HepG2 (cell line): ENCODE results near the gene NXPH4. TPM values are rescaled to one million over a fixed set of nuclear protein-coding genes. Genes with fewer than 3 reads are reported as not detected.
A peak's percentile ranks its signal among the peaks of the same experiment; 100 is the strongest.

ENCODE experiments used
- ATAC-seq: fragments of 200-7000 bp; cut with Tn5 transposase; 3 replicates; pipeline ENCODE4 v1.9.1; 2020; ENCODE audit warnings: mild to moderate bottlenecking, moderate library complexity
- BruUV-seq: library from RNA; stranded (reverse); fragments of 400-500 nt; replicated peaks from 2 replicates; lab custom pipeline; 2021; lab: Mats Ljungman, UMichigan
- CTCF ChIA-PET: fragments of 300-600 bp; formaldehyde crosslinking; extraction: SDS; loops from one replicate; lab custom pipeline; 2021; ENCODE audit warnings: low total read pairs, inconsistent platforms, low intra/inter-chr PET ratio; lab: Yijun Ruan, JAX
- POLR2A ChIA-PET: fragments of 350-600 bp; sonication (Branson Sonifier 250); formaldehyde crosslinking; loops from one replicate; lab custom pipeline; 2020; ENCODE audit warnings: antibody characterized with exemption, inconsistent platforms; lab: Yijun Ruan, JAX
- DNase-seq: peaks from one replicate; pipeline ENCODE4 v3.0.0-alpha.2; 2015; ENCODE audit warnings: low spot score
- FAIRE-seq: peaks from 3 replicates; lab custom pipeline; 2011; peaks lifted over from hg19 to GRCh38; lab: Jason Lieb, UNC
- H2AFZ ChIP-seq: one replicate; pipeline ENCODE4 v1.6.1; 2011; ENCODE audit warnings: low read length, inconsistent platforms
- H3K27ac ChIP-seq: fragments of 300-600 bp; 3 replicates; pipeline ENCODE4 v1.8.0; 2011; ENCODE audit warnings: mixed run types, mild to moderate bottlenecking, mixed read lengths, low read length, inconsistent platforms; ENCODE audit not compliant: insufficient read depth; ENCODE audit errors: extremely low read length
- H3K27me3 ChIP-seq, 2 experiments: fragments of 200-600 bp in 1 of 2; 2 replicates in 1 of 2; 3 replicates in 1 of 2; pipeline versions ENCODE4 v1.6.0 to v1.8.0; 2011; ENCODE audit warnings: low read length in 2 of 2, mild to moderate bottlenecking in 2 of 2, moderate library complexity in 2 of 2, inconsistent platforms in 1 of 2; ENCODE audit not compliant: insufficient read depth in 2 of 2, control insufficient read depth in 1 of 2
- H3K36me3 ChIP-seq, 2 experiments: fragments of 200-600 bp in 1 of 2; replicated peaks in 1 of 2; 2 replicates in 1 of 2; 3 replicates in 1 of 2; pipeline versions ENCODE4 v1.5.1 to v1.8.0; 2011; ENCODE audit warnings: low read length in 2 of 2, inconsistent platforms in 1 of 2; ENCODE audit not compliant: insufficient read depth in 2 of 2, control insufficient read depth in 1 of 2
- H3K4me1 ChIP-seq: 2 replicates; pipeline ENCODE4 v1.5.1; 2012; ENCODE audit warnings: low read length, inconsistent platforms; ENCODE audit not compliant: insufficient read depth
- H3K4me2 ChIP-seq: 2 replicates; pipeline ENCODE4 v1.6.0; 2011; ENCODE audit warnings: low read depth, low read length, inconsistent platforms
- H3K4me3 ChIP-seq, 3 experiments: fragments of 200-600 bp in 1 of 3; sonication (generic), shearing (Covaris generic) in 1 of 3; replicated peaks in 1 of 3; 2 replicates each; pipeline ENCODE4 v1.5.1; 2011 to 2016; ENCODE audit warnings: low read length in 3 of 3, inconsistent platforms in 2 of 3, low read depth in 2 of 3, mild to moderate bottlenecking in 2 of 3, control low read depth in 1 of 3, mixed read lengths in 1 of 3; ENCODE audit not compliant: insufficient read depth in 1 of 3
- H3K79me2 ChIP-seq: one replicate; pipeline ENCODE4 v1.6.1; 2011; ENCODE audit warnings: low read length, inconsistent platforms; ENCODE audit not compliant: insufficient read depth
- H3K9ac ChIP-seq: 2 replicates; pipeline ENCODE4 v1.6.0; 2011; ENCODE audit warnings: mild to moderate bottlenecking, low read depth, low read length, inconsistent platforms; ENCODE audit not compliant: insufficient read depth
- H3K9me3 ChIP-seq: 2 replicates; pipeline ENCODE4 v1.5.1; 2012; ENCODE audit warnings: mild to moderate bottlenecking, low read length
- H4K20me1 ChIP-seq: 2 replicates; pipeline ENCODE4 v1.6.0; 2011; ENCODE audit warnings: inconsistent platforms, mild to moderate bottlenecking, low read length, moderate library complexity; ENCODE audit not compliant: insufficient read depth
- IRF1 ChIP-seq: sonication (generic); formaldehyde crosslinking; IDR thresholded peaks from 2 replicates; pipeline ENCODE4 v1.4.0; 2020; ENCODE audit warnings: low read depth, mild to moderate bottlenecking, missing genetic modification reagents
- MNT ChIP-seq: fragments of 450-650 bp; IDR thresholded peaks from 2 replicates; pipeline ENCODE4 v1.6.1; 2016
- MTA1 ChIP-seq: sonication (generic); formaldehyde crosslinking; IDR thresholded peaks from 2 replicates; pipeline ENCODE4 v1.4.0; 2020; ENCODE audit warnings: missing genetic modification reagents, mild to moderate bottlenecking, borderline replicate concordance
- NFAT5 ChIP-seq: sonication (generic); formaldehyde crosslinking; IDR thresholded peaks from 2 replicates; pipeline ENCODE4 v1.4.0; 2020; ENCODE audit warnings: missing genetic modification reagents
- PRDM4 ChIP-seq: sonication (generic); formaldehyde crosslinking; IDR thresholded peaks from 2 replicates; pipeline ENCODE4 v1.9.0; 2021; ENCODE audit warnings: missing genetic modification reagents, borderline replicate concordance
- RFX1 ChIP-seq: fragments of 450-650 bp; IDR thresholded peaks from 2 replicates; pipeline ENCODE4 v1.6.1; 2017
- SATB2 ChIP-seq: sonication (generic); formaldehyde crosslinking; IDR thresholded peaks from 2 replicates; pipeline ENCODE4 v1.5.0; 2020; ENCODE audit warnings: missing genetic modification reagents
- SRY ChIP-seq: sonication (generic); formaldehyde crosslinking; IDR thresholded peaks from 2 replicates; pipeline ENCODE4 v1.8.0; 2022; ENCODE audit warnings: mild to moderate bottlenecking, missing genetic modification reagents
- ZNF121 ChIP-seq: sonication (generic); formaldehyde crosslinking; IDR thresholded peaks from 2 replicates; pipeline ENCODE4 v1.5.0; 2020; ENCODE audit warnings: mild to moderate bottlenecking, missing genetic modification reagents
- ZNF333 ChIP-seq: sonication (generic); formaldehyde crosslinking; IDR thresholded peaks from 2 replicates; pipeline ENCODE4 v1.4.0; 2020; ENCODE audit warnings: mild to moderate bottlenecking, missing genetic modification reagents, borderline replicate concordance
- ZNF577 ChIP-seq: sonication (generic); formaldehyde crosslinking; IDR thresholded peaks from 2 replicates; pipeline ENCODE4 v1.4.0; 2020; ENCODE audit warnings: mild to moderate bottlenecking, low read depth, missing genetic modification reagents, borderline replicate concordance
- ZNF589 ChIP-seq: sonication (generic); formaldehyde crosslinking; conservative IDR thresholded peaks from 2 replicates; pipeline ENCODE4 v1.8.0; 2022; ENCODE audit warnings: mild to moderate bottlenecking, moderate library complexity, missing genetic modification reagents
- WGBS: methylation state at CpG from one replicate; pipeline ENCODE4 v1.1.6; 2017; ENCODE audit warnings: low lambda C conversion rate; 5-methylcytosine and 5-hydroxymethylcytosine counted together
- in situ Hi-C: cut with HindIII; loops from 2 replicates; pipeline ENCODE4 v1.10.0; 2017; ENCODE audit warnings: low pct_unique_long_range_greater_than_20kb; ENCODE audit not compliant: extremely low pct_ligation_motif_present
- intact Hi-C: fragments of 100-400 bp; cut with micrococcal nuclease; formaldehyde crosslinking; loops from one replicate; pipeline ENCODE4 v1.10.0; 2022; ENCODE audit not compliant: unreplicated experiment
- polyA plus RNA-seq, 8 experiments: library from polyadenylated mRNA; depleted of rRNA in 3 of 8; stranded (reverse) in 7 of 8; unstranded in 1 of 8; fragments of >200 nt; fragmentation: Illumina TruSeq in 4 of 8; extraction: Trizol in 4 of 8; gene quantifications; 2 replicates each; pipeline versions ENCODE4 v1.2.1 to v1.2.3, GENCODE V29; 2011 to 2016; ENCODE audit warnings: low read depth in 4 of 8, missing spikeins in 1 of 8, mixed read lengths in 1 of 8; ENCODE audit not compliant: insufficient read depth in 1 of 8
- total RNA-seq, 5 experiments: library from RNA; depleted of rRNA; stranded (reverse); fragments of >200 nt; fragmentation: Illumina TruSeq; extraction: Trizol; gene quantifications; 2 replicates each; pipeline ENCODE4 v1.2.3, GENCODE V29; 2016; ENCODE audit warnings: low read depth in 1 of 5

NXPH4 gene
- total and polyA plus RNA-seq, 2 of the 13 experiments (the other 11 are each of a cell fraction or from before 2014, with no cell fraction given) = 0.13 TPM; not detected in 1

GRCh38 chr12:57236925-57237595, 20.5 kb downstream of the NXPH4 start (continued):
- TF ChIP-seq IRF1 (CRISPR knock-in tag) (no peak), MTA1 (no peak), NFAT5 (CRISPR knock-in tag) (no peak)

GRCh38 chr12:57237596-57237931, 21.0 kb downstream of the NXPH4 start:
- no TSS peak for BruUV-seq
- TF ChIP-seq ZNF333 (CRISPR knock-in tag) (no peak), MNT (no peak), ZNF577 (no peak), ZNF589 (CRISPR knock-in tag) (no peak), ZNF121 (CRISPR knock-in tag) (no peak), PRDM4 (CRISPR knock-in tag) (no peak), SATB2 (CRISPR knock-in tag) (no peak), SRY (CRISPR knock-in tag) (no peak), RFX1 (no peak)
- TF ChIP-seq, all 625 proteins: peak for 0
- ATAC-seq = no peak
- peaks cover 83% of the 10 kb centered on the region for H3K4me1 ChIP-seq
- ChIA-PET CTCF (interaction anchor here (4.9 to 11.7 kb wide), 2 partner anchors 11 to 24 kb away, joined by 87 to 308 read pairs; partner anchors contain the start of genes NXPH4 and SHMT2), POLR2A (interaction anchor here (0.9 to 8.9 kb wide), 5 partner anchors 7 to 218 kb away, joined by 3 to 116 read pairs (median 3); partner anchors contain the start of genes INHBE and SHMT2)
- H3K9me3 ChIP-seq = no peaks in the 10 kb centered on the region
- DNase-seq = no peak
- in situ Hi-C loops (no loop called here), intact Hi-C loops (no loop called here)
- H3K9ac ChIP-seq = peak overlapping the region; percentile 23; the same call in 1 of the 2 replicates
- H3K36me3 ChIP-seq = peaks cover 12 to 20% of the 10 kb centered on the region in 2 experiments
- peak overlapping the region; percentile 66 to 83 (median 67); a peak in 5 of 6 replicates for H3K4me3 ChIP-seq
- H4K20me1 ChIP-seq = peaks cover 8% of the 10 kb centered on the region; the same call in 1 of the 2 replicates
- no peak overlapping the region for H2AFZ ChIP-seq
- H3K27ac ChIP-seq = no peak overlapping the region
- no peak for FAIRE-seq
- peak overlapping the region; percentile 99 for H3K4me2 ChIP-seq
- H3K27me3 ChIP-seq = peaks cover 16 to 34% of the 10 kb centered on the region in 2 experiments
- WGBS = 61% methylated on average over 5 of the region's 5 CpGs
- no peaks in the 10 kb centered on the region for H3K79me2 ChIP-seq
